C1 segment of cervical spinal cord (tissue), 14 donors: ENCODE data around the gene ARL3.
"Not testable (repeated sequence)": the region's sequence is repeated elsewhere in the genome, so short reads cannot be mapped to it uniquely, and the experiment has no call there.

ENCODE experiments used
- DNase-seq, 14 donors: peaks; one replicate each; lab custom pipeline; 2025; lab: John Stamatoyannopoulos, UW

ARL3 gene, protein sequence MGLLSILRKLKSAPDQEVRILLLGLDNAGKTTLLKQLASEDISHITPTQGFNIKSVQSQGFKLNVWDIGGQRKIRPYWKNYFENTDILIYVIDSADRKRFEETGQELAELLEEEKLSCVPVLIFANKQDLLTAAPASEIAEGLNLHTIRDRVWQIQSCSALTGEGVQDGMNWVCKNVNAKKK

DNA sequence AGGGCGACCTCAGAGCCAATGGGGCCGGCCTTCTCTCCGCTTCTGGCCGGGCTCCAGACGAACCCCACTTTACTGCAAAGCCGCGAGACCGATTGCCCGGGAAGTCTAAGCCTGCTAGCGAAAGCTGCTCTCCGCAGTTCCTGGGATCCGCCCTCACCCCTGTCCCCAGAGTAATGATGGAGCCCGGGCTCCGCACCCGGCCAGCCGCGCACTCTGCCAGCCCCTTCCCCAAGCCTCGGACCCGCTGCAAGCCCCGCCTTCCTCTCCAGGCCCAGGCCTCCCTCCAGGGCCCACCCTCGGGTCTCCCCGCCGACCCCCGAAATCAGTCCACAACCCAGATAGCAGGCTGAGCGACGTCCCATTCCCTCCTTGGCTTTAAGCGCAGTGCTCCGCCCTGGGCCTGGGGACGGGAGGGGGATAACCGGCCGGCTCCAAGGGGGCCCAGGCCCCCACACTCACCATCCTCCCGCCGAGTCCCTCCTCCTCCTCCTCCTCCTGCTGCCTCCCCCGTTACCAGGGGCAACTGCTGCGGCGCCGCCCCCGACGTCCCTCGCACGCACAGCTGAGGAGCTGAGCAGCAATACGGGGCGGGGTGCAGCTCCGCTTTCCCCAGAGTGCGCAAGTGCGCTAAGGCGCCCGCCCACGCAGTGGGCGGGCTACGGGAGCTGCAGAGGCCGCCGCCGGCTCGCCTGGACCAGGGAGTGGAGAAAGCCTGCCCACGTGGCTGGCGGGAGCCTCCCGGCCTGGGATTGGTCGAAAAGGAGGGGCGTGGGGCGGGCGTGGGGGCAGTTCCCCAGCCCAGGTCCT lies at the start of gene ARL3:
ARL3 (minus strand) TSS at position 584 of the 807 bp plus-strand sequence; CDS start at position 462, 122 bp downstream.
- DNase-seq: peak; percentile 82 to 99 (median 96)

DNA sequence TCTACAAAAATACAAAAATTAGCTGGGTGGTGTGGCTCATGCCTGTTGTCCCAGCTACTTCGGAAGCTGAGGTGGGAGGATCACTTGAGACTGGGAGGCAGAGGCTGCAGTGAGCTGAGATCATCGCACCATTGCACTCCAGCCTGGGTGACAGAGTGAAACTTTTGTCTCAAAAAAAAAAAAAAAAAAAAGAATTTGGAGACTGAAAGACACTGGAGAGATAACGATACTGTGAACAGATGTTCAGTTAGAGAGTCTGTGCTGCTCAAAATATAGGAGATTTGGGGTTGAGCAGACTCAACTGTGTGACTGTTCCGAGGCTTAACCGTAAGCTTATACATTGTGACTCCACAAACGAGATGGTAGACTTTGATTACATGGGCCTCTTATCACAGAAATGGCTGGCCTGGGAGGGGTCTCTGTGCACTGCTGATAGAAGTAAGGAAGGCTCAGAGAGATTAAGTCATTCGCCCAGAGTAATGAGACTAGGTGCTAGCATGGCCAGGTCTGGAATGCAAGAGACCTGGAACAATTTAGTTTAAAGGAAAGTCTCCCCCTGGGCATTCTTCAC lies 48.9 kb upstream of the ARL3 start:
- DNase-seq: no peak

DNA sequence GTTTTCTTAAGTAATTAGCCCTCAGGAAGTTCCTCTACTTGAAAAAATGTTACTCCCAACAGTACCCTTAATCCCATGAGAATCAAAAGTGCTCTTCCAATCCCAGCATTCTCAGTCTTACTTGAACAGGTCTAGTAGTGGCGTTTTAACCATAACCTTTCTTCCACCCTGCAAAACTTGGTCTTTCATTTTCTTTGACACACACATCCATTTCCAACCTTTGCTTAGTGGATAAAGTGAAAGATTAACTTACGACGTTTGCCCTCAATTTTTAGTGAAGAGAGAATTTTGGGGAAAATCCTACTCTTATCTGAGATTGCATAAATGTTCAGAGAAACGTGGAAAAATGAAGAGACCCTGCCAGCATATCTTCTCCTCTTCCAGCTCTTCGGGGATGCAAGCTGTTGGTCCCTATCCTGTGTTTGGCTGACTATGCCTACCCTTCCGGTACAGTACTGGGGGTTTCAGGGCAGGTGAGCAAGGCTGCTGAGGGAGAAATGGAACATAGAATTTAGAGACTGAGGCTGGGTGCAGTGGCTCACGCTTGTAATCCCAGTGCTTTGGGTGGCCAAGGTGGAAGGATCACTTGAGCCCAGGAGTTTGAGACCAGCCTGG lies 48.3 kb upstream of the ARL3 start:
- no peak for DNase-seq

DNA sequence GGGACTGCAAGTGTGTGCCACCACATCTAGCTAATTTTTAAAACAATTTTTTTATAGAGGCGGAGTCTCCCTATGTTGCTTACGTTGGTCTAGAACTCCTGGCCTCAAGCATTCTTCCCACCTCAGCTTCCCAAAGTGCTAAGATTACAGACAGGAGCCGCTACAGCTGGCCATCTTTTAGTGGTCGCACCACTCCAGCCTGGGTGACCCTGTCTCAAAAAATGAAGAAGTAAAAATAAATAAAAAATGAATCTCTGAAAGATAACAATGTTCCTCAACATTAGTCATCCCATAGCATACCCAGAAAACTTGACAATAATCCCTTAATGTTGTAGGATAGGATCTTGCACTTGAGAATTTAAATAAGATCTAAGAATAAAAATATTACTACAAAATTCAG lies 47.8 kb upstream of the ARL3 start:
- DNase-seq: no peak

DNA sequence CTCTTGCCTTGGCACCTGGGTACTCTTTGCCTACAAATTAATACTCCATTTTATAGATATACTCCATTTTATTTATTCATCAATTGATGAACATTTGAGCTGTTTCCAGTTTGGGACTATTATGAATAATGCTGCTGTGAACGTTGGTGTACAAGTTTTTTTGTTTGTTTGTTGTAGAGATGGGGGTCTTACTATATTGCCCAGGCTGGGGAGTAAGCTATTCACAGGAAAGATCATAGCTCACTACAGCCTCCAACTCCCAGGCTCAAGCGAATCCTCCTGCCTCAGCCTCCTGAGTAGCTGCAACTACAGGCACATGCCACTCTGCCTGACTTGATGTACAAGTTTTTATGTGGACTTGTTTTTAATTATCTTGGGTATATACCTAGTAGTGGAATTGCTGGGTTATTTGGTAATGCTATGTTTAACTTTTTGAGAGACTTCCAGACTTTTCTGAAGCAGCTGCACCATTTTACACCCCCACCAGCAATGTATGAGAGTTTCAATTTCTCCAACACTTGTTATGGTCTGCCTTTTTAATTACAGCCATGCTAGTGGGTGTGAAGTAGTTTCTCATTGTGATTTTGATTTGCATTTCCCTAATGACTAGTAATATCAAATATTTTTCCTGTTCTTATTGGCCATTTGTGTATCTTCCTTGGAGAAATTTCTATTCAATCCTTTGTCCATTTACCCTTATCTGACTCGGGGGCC lies 45.5 kb upstream of the ARL3 start:
- no peak for DNase-seq

DNA sequence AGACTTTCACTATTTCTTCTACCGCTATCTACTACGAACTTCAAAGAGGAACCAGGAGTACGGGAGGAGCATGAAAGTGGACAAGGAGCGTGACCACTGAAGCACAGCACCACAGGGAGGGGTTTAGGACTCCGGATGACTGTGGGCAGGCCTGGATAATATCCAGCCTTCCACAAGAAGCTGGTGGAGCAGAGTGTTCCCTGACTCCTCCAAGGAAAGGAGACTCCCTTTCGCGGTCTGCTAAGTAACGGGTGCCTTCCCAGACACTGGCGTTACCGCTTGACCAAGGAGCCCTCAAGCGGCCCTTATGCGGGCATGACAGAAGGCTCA lies 44.7 kb upstream of the ARL3 start:
- not testable (repeated sequence) for DNase-seq

DNA sequence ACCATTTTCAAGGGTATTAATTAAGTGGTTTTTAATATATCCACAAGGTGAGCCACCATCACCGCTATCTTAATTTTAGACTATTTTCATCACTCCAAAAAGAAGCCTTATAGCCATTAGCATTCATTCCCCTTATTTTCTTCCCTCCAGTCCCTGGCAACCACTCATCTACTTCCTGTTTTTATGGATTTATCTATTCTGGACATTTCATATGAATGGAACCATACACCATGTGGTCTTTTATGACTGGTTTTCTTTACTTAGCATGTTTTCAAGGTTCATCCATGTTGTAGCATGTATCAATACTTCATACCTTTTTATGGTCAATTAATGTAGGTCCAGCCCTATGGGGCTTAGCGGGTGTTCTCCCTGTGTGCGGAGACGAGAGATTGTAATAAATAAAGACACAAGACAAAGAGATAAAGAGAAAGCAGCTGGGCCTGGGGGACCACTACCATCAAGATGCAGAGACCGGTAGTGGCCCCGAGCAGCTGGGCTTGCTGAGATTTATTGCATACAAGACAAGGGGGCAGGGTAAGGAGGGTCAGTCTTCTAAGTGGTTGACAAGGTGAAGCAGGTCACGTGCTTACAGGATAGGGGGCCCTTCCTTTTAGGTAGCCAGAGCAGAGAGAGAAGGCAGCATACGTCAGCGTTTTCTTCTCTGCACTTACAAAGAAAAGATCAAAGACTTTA lies 44.2 kb upstream of the ARL3 start:
- no peak for DNase-seq

DNA sequence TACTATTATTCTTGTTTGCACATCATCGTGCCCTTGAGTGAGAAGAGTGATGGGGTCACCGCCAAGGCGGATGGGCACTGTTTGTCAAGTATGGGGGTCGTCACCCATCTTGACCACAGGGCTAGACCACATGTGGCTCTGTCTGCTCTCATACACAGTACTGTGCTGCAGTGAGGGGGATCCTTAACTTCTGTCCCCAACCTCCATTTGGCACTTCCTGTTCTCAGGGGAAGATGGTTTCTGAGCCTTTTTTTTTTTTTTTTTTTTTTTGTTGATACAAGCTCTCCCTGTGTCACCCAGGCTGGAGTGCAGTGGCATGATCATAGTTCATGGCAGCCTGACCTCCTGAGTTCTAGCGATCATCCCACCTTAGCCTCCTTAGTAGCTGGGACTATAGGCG lies 43.1 kb upstream of the ARL3 start:
- no peak for DNase-seq

DNA sequence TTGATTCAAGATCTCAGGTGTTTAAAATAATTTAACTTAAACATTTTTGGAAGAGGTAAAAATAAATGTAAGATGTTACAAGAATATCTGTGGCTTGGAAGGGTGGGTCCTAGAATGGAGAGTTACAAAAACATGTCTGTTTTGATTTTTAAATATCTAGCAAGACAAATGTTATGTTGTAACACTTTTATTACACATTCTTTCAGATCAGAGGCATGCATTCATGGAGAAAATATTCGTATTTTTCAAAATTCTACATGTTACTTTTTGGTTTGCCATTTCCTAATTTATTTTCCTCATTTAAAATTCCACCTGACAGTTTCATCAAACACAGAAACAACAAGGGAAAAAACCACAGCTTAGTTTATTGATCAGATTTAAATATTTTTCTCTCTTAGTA lies 39.5 kb upstream of the ARL3 start:
- DNase-seq: no peak

DNA sequence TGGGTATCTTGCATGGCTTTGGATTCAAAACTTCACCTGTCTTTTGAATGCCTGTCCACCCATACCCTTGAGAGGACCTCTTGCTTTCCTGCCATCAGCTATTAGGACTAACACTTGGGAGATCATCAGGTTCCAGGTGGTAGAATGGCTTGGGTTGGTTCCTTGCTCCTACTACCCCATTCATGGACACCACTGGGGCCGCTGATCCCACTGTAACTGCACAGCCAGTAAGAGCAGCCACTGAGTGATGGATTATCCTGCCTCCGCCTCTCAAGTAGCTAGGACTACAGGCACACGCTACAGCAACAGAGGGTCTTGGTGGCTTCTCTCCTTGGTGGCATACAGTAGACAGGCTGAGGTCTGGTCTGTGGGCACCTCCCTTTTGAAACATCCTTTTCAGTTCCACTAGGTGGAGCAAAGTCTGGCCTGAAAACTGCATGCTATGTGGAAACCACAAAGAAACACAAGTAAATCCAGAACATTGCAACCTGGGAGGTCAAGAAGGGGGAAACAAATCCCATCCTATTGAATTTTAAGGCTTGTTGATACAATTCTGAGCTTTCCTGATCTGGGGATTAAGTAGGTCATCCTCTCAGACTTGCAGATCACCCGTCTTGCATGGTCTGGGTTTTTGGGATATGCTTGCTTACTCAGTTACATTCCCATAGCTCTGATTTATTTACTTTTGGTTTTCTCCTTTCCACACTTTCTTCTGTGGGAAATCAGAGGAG lies 38.9 kb upstream of the ARL3 start:
- DNase-seq: peak in 2 of 14 donors; percentile 2 to 8

DNA sequence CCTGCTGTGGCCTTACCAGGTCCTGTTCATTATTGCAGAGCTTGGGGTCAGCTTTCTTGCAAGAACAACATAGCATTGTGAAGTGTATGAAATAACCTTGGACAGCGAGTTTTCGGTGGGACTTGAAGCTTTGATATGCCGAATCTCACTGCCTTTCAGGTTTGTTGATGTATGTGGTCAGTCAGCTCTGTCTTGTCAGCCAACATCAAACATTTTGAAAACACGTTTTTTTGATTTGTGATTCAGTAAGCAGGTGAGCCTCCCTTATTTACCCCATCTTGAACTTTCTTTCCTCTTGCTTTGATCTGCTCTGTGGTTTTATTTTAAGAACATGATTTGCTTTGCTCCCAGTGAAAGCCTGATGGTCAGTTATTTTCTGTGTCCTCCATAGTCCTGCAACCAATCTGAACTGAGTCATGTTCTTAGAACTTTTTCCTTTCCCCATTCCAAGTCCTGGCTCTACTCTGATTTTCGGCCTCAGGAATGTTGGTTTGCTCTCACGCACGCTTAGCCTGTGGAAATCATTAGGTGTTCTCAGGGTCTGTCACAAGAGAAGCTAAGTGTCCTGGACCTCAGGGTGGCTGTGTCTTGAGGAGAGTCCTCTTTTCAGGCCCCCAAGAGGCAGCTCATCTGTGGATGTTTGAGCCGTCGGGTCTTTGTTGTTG lies 38.2 kb upstream of the ARL3 start:
- DNase-seq: no peak

DNA sequence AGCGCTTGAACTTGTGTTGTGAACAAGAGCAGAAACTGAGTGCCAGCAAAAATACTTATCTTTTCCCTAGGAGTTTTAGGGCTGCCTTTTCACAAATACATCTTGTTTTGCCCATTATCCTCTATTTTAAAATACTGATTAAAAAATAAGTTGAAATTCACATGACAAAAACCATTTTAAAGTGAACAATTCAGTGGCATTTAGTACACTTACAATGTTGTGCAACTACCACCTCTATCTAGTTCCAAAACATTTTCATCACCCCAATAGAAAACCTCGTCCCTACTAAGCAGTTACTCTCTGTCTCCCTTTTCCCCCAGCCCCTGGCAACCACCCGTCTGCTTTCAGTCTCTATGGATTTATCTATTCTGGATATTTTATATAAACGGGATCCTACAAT lies 31.0 kb upstream of the ARL3 start:
- DNase-seq: no peak

DNA sequence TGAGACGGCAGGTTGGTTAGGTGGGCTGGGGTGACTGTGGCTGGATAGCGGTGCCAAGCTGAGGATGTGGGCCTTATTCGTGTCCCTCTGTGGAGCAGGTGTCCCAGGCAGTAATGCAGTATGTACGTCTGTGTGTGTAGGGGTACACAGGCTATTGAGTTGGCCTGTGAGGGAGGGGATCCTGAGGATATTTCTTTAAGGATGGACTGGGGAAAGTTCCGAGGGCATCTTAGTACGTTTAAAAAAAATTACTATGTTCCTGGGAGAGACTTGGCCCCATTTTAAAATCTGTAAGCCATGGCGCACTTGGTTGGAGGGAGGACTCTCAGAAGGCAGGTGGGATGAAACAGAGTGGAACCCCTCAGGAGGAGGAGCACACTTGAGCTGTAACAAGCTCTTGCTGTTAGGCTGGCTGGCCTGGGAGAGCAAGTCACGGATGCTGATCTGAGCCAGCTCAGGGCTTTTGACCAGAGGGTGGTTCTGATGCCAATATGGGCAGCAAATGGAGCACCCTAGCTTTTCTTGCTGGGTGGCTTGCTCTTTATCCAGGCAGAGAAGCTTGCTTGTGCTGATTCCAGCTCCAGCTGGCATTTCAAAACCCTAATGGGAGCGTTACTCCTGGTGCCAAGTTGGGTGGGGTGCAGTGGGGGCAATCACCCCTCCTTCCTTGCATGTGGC lies 30.3 kb upstream of the ARL3 start:
- peak in 3 of 14 donors; percentile 14 to 33 (median 32) for DNase-seq

DNA sequence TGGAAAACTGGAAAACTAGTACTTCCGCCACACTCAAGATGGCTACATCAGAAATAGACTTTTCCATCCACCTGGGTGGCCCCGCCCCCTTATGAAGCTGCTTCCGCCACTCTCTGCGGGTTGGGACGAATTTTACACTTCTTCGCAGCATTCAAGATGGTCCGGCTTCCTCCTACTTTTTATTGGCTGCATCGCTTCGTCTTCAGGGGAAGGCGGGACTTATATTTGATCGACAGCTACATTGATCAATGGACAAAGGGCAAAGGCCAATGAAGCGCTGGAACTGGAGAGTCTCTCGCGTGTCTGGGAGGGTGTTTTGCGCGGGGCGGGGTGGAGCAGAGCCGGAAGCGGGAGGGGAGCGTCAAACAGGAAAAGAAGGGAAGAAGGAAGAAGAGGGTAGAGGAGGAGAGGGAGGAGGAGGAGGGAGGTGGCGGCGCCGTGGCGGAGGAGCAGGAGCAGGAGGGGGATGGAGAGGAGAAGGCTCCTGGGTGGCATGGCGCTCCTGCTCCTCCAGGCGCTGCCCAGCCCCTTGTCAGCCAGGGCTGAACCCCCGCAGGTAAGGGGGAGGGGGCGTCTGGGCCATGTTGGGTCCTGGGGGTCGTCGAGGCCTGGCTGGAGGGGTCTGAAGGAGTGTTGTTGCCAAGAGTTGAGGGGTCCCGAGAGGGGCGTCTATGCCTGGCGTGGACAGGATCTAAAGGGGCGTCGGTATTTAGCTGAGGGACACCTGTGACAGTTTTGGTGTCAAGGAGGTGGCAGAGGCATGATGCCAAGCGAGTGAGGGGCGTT lies 29.6 kb upstream of the ARL3 start, which contains the start of gene WBP1L:
WBP1L (plus strand) TSS at position 361 of the 786 bp plus-strand sequence; CDS start at position 467, 106 bp downstream.
- DNase-seq: peak; percentile 67 to 99 (median 95)

DNA sequence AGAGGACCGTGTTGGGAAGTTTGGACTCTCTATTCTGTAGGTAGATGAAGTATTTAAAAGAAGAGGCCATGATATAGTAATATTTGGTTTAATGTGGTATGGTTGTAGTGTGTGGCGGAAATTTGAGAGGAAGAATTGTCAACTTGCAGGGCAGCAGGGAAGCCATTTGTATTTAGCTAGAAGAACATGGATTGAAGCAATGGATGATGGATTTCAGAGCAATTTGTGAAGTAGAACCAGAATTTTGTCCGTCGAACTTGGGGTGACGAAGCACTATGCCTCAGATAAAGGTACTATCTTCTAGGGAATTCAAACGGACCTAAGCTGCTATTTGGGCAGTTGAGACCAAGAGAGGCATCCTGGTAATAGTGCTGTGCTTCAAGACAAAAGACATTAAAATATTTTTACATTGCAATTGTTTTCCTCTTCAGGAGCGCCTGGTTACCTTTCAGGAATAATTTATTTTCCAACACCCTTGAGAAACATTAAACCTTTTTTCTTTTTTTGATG lies 28.9 kb upstream of the ARL3 start:
- DNase-seq: no peak

DNA sequence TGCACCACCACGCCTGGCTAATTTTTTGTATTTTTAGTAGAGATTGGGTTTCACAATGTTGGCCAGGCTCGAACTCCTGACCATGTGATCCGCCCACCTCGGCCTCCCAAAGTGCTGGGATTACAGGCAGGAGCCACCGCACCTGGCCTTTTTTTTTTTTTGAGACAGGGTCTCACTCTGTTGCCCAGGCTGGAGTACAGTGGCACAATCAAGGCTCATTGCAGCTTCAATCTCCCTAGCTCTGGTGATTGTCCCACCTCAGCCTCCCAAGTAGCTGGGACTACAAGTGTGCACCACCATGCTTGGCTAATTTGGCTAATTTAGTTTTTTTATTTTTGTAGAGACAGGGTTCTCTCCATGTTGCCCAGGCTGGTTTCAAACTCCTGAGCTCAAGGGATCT lies 28.1 kb upstream of the ARL3 start:
- DNase-seq: not testable (repeated sequence)

DNA sequence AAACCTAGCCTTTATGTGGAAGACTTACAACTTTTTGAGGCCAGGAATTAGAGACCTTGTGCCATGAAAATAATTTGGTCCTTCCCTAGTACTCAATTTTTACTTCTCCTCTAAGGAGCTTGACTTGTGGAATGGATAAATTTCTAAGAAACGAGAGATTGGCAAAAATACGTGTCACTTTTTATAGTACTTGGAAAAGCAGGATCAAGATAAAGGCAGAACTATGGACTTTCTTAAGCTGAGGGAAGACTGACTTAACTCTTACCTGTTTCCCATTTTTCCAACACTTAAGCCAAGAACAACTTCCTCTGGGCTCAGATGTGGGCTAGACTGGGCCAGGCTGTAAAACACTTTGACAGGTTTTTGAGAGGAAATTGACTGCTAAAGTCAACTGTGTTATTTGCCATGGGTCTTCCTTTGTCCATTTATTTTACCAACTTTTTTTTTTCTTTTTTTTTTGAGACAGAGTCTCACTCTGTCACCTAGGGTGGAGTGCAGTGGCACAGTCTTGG lies 27.6 kb upstream of the ARL3 start:
- no peak for DNase-seq

DNA sequence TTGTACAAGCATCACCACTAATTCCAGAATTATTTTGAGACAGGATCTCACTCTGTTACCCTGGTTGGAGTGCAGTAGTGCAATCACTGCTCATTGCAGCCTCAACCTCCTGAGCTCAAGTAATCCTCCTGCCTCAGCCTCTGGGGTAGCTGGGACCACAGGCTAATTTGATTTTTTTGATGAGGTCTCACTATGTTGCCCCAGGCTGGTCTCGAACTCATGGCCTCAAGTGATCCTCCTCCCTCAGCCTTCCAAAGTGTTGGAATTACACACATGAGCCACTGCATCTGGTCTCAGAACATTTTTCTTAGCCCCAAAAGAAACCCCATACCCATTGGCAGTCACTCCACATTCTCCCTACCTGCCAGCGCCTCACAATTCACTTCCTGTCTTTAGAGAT lies 26.0 kb upstream of the ARL3 start:
- DNase-seq: no peak
